Tongue (tissue), 2 donors: Measurements from ENCODE around the gene KIF9. TPM values are rescaled to one million over a fixed set of nuclear protein-coding genes. Genes with fewer than 3 reads are reported as not detected.
"Not testable (repeated sequence)": the region's sequence is repeated elsewhere in the genome, so short reads cannot be mapped to it uniquely, and the experiment has no call there.

Source experiments
- DNase-seq: peaks from one replicate; pipeline ENCODE4 v3.0.0-alpha.2; 2015
- total RNA-seq: library from RNA; depleted of rRNA; stranded (reverse); fragments of >200 nt; gene quantifications from one replicate; pipeline ENCODE4 v1.2.3, GENCODE V29; 2014

The KIF9 gene
- total RNA-seq, result 9.1 TPM

- peak; percentile 98 for DNase-seq
Observed at GRCh38 chr3:47282424-47283192, at the start of gene KIF9, which contains the start of gene KLHL18. Gene KIF9, minus strand, starts transcription at chr3:47282799. Its CDS starts 5,425 bp downstream, at chr3:47277374. Gene KLHL18, plus strand, starts transcription at chr3:47282944. Its CDS starts 22 bp downstream, at chr3:47282966.

- DNase-seq, result peak; percentile 92
Observed at GRCh38 chr3:47324278-47324865, 41.8 kb upstream of the KIF9 start.

- no peak for DNase-seq
Observed at GRCh38 chr3:47323431-47324277, 41.1 kb upstream of the KIF9 start.

- no peak for DNase-seq
Observed at GRCh38 chr3:47319956-47320355, 37.4 kb upstream of the KIF9 start.

GRCh38 chr3:47318916-47319315 lies 36.3 kb upstream of the KIF9 start:
- peak; percentile 17 for DNase-seq

- not testable (repeated sequence) for DNase-seq
Observed at GRCh38 chr3:47316151-47316550, 33.6 kb upstream of the KIF9 start.

GRCh38 chr3:47315069-47315647 lies 32.6 kb upstream of the KIF9 start:
- DNase-seq, result peak; percentile 41

- no peak for DNase-seq
Observed at GRCh38 chr3:47314056-47314764, 31.6 kb upstream of the KIF9 start.

- DNase-seq, result no peak
Observed at GRCh38 chr3:47313341-47314055, 30.9 kb upstream of the KIF9 start.

GRCh38 chr3:47310391-47310790 lies 27.8 kb upstream of the KIF9 start:
- DNase-seq, result no peak

- DNase-seq, result not testable (repeated sequence)
Observed at GRCh38 chr3:47309231-47309630, 26.6 kb upstream of the KIF9 start.

GRCh38 chr3:47306022-47306421 lies 23.4 kb upstream of the KIF9 start:
- DNase-seq, result no peak

- no peak for DNase-seq
Observed at GRCh38 chr3:47301456-47301855, 18.9 kb upstream of the KIF9 start.

- DNase-seq, result no peak
Observed at GRCh38 chr3:47299381-47300318, 17.1 kb upstream of the KIF9 start.

- DNase-seq, result no peak
Observed at GRCh38 chr3:47298439-47298838, 15.8 kb upstream of the KIF9 start.

GRCh38 chr3:47296562-47297302 lies 14.1 kb upstream of the KIF9 start:
- DNase-seq, result no peak

- DNase-seq, result no peak
Observed at GRCh38 chr3:47295976-47296375, 13.4 kb upstream of the KIF9 start.

GRCh38 chr3:47295322-47295721 lies 12.7 kb upstream of the KIF9 start:
- peak; percentile 21 for DNase-seq

GRCh38 chr3:47294392-47294791 lies 11.8 kb upstream of the KIF9 start:
- DNase-seq, result no peak
